Gastroesophageal sphincter (tissue), 3 donors: ENCODE results near the gene ABI2.

Experiments used
- CTCF ChIP-seq, 4 experiments: fragments of 200-600 bp in 2 of 4; fragments of 450-650 bp in 2 of 4; sonication (generic) in 1 of 4; IDR thresholded peaks; one replicate each; pipeline ENCODE4 v1.5.1; 2017 to 2019; ENCODE audit warnings: antibody characterized with exemption in 4 of 4, mild to moderate bottlenecking in 2 of 4, moderate library complexity in 2 of 4
- POLR2A ChIP-seq, 2 donors: fragments of 450-650 bp; IDR thresholded peaks; one replicate each; pipeline ENCODE4 v1.6.1; 2017; ENCODE audit warnings: antibody characterized with exemption in 2 of 2, mild to moderate bottlenecking in 2 of 2, moderate library complexity in 1 of 2

- TF ChIP-seq CTCF (IDR thresholded peaks at IDR 0.05) (no peak), POLR2A (IDR thresholded peaks at IDR 0.05) (no peak)
These were observed 16.5 kb downstream of the ABI2 start for GRCh38 chr2:203344667-203345066.
